B cell (primary cell): ENCODE measurements around the gene SLC20A1. TPM values are rescaled to one million over a fixed set of nuclear protein-coding genes. Genes with fewer than 3 reads are reported as not detected.
"Not testable (repeated sequence)": the region's sequence is repeated elsewhere in the genome, so short reads cannot be mapped to it uniquely, and the experiment has no call there.

Experiments
- ATAC-seq: fragments of 200-7000 bp; cut with Tn5 transposase; one replicate; pipeline ENCODE4 v1.10.0; 2021; ENCODE audit warnings: low read depth, mild to moderate bottlenecking, moderate number of reproducible peaks, moderate library complexity
- CTCF ChIA-PET: fragments of 350-600 bp; sonication (Branson Sonifier 250); formaldehyde crosslinking; loops from one replicate; lab custom pipeline; 2021; ENCODE audit warnings: antibody characterized with exemption, inconsistent platforms; lab: Charles Lee
- POLR2A ChIA-PET: fragments of 350-600 bp; sonication (Branson Sonifier 250); formaldehyde crosslinking; loops from one replicate; lab custom pipeline; 2021; ENCODE audit warnings: antibody characterized with exemption; lab: Charles Lee
- DNase-seq: peaks from one replicate; pipeline ENCODE4 v3.0.0; 2013
- H2AFZ ChIP-seq: 2 replicates; pipeline ENCODE4 v1.6.1; 2012; ENCODE audit warnings: mild to moderate bottlenecking, low read depth, low read length; ENCODE audit not compliant: insufficient read depth, poor library complexity, severe bottlenecking
- H3K27ac ChIP-seq, 2 donors: 1 replicate in 1 of 2; 2 replicates in 1 of 2; pipeline ENCODE4 v1.5.1; 2012 to 2013; ENCODE audit warnings: low read length in 2 of 2, mild to moderate bottlenecking in 2 of 2, moderate library complexity in 1 of 2
- H3K27me3 ChIP-seq, 4 experiments: fragments of 200-600 bp in 1 of 4; sonication (generic) in 1 of 4; replicated peaks in 1 of 4; 1 replicate in 2 of 4; 2 replicates in 2 of 4; pipeline versions ENCODE4 v1.6.1 to v1.7.0; 2013 to 2016; ENCODE audit warnings: low read length in 3 of 4, mild to moderate bottlenecking in 2 of 4, mixed read lengths in 1 of 4, moderate library complexity in 1 of 4; ENCODE audit not compliant: insufficient read depth in 4 of 4, control insufficient read depth in 3 of 4; ENCODE audit errors: control extremely low read depth in 1 of 4
- H3K36me3 ChIP-seq, 2 experiments: replicated peaks in 1 of 2; 1 replicate in 1 of 2; 2 replicates in 1 of 2; pipeline versions ENCODE4 v1.6.1 to v1.7.1; 2013; ENCODE audit warnings: low read length in 1 of 2; ENCODE audit not compliant: insufficient read depth in 2 of 2, control insufficient read depth in 1 of 2; ENCODE audit errors: control extremely low read depth in 1 of 2, extremely low read depth in 1 of 2
- H3K4me1 ChIP-seq, 2 donors: fragments of 200-600 bp in 1 of 2; sonication (generic) in 1 of 2; 1 replicate in 1 of 2; 2 replicates in 1 of 2; pipeline versions ENCODE4 v1.5.1 to v1.6.1; 2013 to 2017; ENCODE audit warnings: low read length in 2 of 2; ENCODE audit not compliant: control insufficient read depth in 2 of 2, insufficient read depth in 2 of 2
- H3K4me2 ChIP-seq: replicated peaks from 2 replicates; pipeline ENCODE3; 2012; ENCODE audit warnings: mild to moderate bottlenecking, low read depth, low read length; ENCODE audit not compliant: poor library complexity, severe bottlenecking
- H3K4me3 ChIP-seq, 5 experiments: fragments of 200-600 bp in 1 of 5; sonication (generic) in 1 of 5; 1 replicate in 3 of 5; 2 replicates in 2 of 5; pipeline versions ENCODE4 v1.5.1 to v1.7.0; 2011 to 2016; ENCODE audit warnings: low read length in 4 of 5, mild to moderate bottlenecking in 4 of 5, low read depth in 2 of 5, control low read depth in 1 of 5, moderate library complexity in 1 of 5; ENCODE audit not compliant: insufficient read depth in 1 of 5; ENCODE audit errors: control extremely low read depth in 1 of 5, extremely low read depth in 1 of 5
- H3K79me2 ChIP-seq: fragments of 200-600 bp; sonication (generic); one replicate; pipeline ENCODE4 v1.6.0; 2016; ENCODE audit warnings: low read length; ENCODE audit not compliant: control insufficient read depth, insufficient read depth
- H3K9ac ChIP-seq: fragments of 200-600 bp; sonication (generic); 2 replicates; pipeline ENCODE4 v1.6.1; 2017; ENCODE audit warnings: mild to moderate bottlenecking, low read length, moderate library complexity
- H3K9me3 ChIP-seq, 3 donors: one replicate each; pipeline versions ENCODE4 v1.6.1 to v1.7.1; 2013; ENCODE audit warnings: low read length in 2 of 3; ENCODE audit not compliant: control insufficient read depth in 2 of 3, insufficient read depth in 1 of 3; ENCODE audit errors: control extremely low read depth in 1 of 3
- H4K20me1 ChIP-seq: 2 replicates; pipeline ENCODE4 v1.6.0; 2012; ENCODE audit warnings: mild to moderate bottlenecking, low read length; ENCODE audit not compliant: insufficient read depth, control insufficient read depth, poor library complexity, severe bottlenecking
- H3K27ac Mint-ChIP-seq: one replicate; pipeline ENCODE4 v1.8.0; 2021; ENCODE audit warnings: mixed read lengths
- H3K27me3 Mint-ChIP-seq: one replicate; pipeline ENCODE4 v1.8.0; 2021; ENCODE audit warnings: mixed read lengths
- H3K4me1 Mint-ChIP-seq: one replicate; pipeline ENCODE4 v1.8.0; 2021; ENCODE audit warnings: mixed read lengths
- H3K4me3 Mint-ChIP-seq: one replicate; pipeline ENCODE4 v1.8.0; 2021; ENCODE audit warnings: mixed read lengths
- H3K9me3 Mint-ChIP-seq: one replicate; pipeline ENCODE4 v1.8.0; 2022; ENCODE audit warnings: mixed read lengths; ENCODE audit not compliant: insufficient read depth
- EZH2 ChIP-seq: IDR thresholded peaks from 2 replicates; pipeline ENCODE4 v1.6.1; 2012; ENCODE audit warnings: borderline replicate concordance, low read depth, mild to moderate bottlenecking, moderate library complexity, low read length; ENCODE audit not compliant: insufficient read depth, poor library complexity, severe bottlenecking
- WGBS: methylation state at CpG from one replicate; pipeline ENCODE4 v1.1.5; 2013; ENCODE audit warnings: missing lambda C conversion rate; ENCODE audit not compliant: insufficient coverage; 5-methylcytosine and 5-hydroxymethylcytosine counted together
- intact Hi-C: fragments of 100-400 bp; cut with micrococcal nuclease; formaldehyde crosslinking; loops from one replicate; pipeline ENCODE4 v1.10.0; 2022
- polyA plus RNA-seq: library from polyadenylated mRNA; depleted of rRNA; stranded (reverse); fragments of >200 nt; gene quantifications from 2 replicates; pipeline ENCODE4 v1.2.3, GENCODE V29; 2012
- total RNA-seq, 2 donors: library from RNA; stranded (reverse); fragments of 120-200 nt in 1 of 2; gene quantifications; 1 replicate in 1 of 2; 2 replicates in 1 of 2; pipeline versions ENCODE4 v1.2.3 to v1.2.4, GENCODE V29; 2013 to 2022
- TF ChIP-seq, protein P1 (sequence below): fragments of 200-600 bp; IDR thresholded peaks from one replicate; pipeline ENCODE4 v1.8.0; 2022; ENCODE audit warnings: antibody characterized with exemption, mild to moderate bottlenecking

The SLC20A1 gene
- total and polyA plus RNA-seq, 2 donors (not counting 1 experiment from before 2014, with no cell fraction given) = 16.1 to 54.9 TPM

DNA sequence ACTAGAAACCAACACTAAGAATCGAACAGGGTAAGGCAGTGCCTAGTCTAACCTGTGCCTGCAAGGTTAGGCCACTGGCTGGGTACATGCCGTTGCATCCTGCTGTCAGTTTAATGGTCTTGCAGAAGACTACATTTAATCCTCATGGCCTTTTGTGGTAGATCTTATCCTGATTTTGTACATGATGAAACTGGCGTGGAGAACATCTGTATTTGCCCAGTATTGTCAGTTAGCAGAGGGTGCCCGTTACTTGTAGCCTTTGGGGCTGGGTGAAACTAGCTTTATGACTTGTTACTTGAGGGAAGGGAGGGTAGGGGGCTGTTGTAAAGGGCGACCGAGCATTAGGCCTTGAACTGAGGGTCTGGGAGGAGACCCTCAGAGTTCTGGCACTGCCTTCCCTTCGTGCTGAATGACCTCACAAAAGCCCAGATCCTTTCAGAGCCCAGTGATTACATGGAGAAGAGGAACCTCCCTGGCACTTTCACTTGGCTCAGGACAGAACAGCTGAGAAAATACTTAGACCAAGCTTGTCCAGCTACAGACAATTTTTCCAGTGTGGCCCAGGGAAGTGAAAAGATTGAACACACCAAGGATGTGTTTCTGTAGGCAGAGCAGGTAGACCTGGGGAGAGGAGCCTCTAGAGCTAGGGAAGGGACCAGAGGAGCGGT is 19.5 kb downstream of the SLC20A1 start:
- Histone ChIP-seq H3K9me3 (no peaks in the 10 kb centered on the region), H2AFZ (no peak overlapping the region), H3K4me3 (no peak overlapping the region), H3K36me3 (peaks cover 0 to 40% of the 10 kb centered on the region in 2 experiments), H3K4me1 (no peaks in the 10 kb centered on the region), H3K27me3 (no peaks in the 10 kb centered on the region), H3K79me2 (no peaks in the 10 kb centered on the region), H3K4me2 (no peak overlapping the region), H4K20me1 (no peaks in the 10 kb centered on the region), H3K9ac (no peak overlapping the region), H3K27ac (no peak overlapping the region)
- H3K4me3 Mint-ChIP-seq = no peak overlapping the region
- no peaks in the 10 kb centered on the region for H3K9me3 Mint-ChIP-seq
- H3K4me1 Mint-ChIP-seq = peaks cover 1% of the 10 kb centered on the region
- no peak for ATAC-seq
- no peak for TF ChIP-seq EZH2
- TF ChIP-seq, protein P1, sequence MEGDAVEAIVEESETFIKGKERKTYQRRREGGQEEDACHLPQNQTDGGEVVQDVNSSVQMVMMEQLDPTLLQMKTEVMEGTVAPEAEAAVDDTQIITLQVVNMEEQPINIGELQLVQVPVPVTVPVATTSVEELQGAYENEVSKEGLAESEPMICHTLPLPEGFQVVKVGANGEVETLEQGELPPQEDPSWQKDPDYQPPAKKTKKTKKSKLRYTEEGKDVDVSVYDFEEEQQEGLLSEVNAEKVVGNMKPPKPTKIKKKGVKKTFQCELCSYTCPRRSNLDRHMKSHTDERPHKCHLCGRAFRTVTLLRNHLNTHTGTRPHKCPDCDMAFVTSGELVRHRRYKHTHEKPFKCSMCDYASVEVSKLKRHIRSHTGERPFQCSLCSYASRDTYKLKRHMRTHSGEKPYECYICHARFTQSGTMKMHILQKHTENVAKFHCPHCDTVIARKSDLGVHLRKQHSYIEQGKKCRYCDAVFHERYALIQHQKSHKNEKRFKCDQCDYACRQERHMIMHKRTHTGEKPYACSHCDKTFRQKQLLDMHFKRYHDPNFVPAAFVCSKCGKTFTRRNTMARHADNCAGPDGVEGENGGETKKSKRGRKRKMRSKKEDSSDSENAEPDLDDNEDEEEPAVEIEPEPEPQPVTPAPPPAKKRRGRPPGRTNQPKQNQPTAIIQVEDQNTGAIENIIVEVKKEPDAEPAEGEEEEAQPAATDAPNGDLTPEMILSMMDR = no peak
- H3K27me3 Mint-ChIP-seq = no peaks in the 10 kb centered on the region
- POLR2A ChIA-PET = no interaction called here
- WGBS = 95% methylated on average over 8 of the region's 8 CpGs
- no peak for DNase-seq
- no peak overlapping the region for H3K27ac Mint-ChIP-seq
- CTCF ChIA-PET = interaction anchor here (1.0 to 1.2 kb wide), 2 partner anchors 11 to 39 kb away, joined by 3 read pairs; no protein-coding TSS in a partner anchor
- intact Hi-C loops = no loop called here

DNA sequence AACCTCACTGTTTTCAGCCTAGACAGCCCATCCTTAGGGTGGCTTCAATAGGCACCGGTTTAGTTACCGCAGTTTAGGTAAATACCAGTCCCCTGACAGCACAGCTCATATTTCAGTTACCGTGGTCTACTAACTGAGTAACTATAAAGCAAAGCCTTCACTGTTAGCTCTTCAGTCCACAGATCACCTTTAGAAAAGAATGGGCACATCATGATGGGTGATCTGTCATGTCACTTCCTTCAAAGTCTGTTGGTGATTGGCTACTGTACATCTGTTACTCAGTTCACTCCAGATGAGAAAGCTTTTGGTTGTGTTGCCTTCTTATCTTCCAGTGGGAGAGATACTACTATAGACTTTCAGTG is 21.0 kb downstream of the SLC20A1 start:
- no peak for TF ChIP-seq EZH2
- TF ChIP-seq, protein P1 = no peak
- H3K9ac ChIP-seq = no peak overlapping the region
- 64% methylated on average over 3 of the region's 3 CpGs for WGBS
- H3K9me3 ChIP-seq = no peaks in the 10 kb centered on the region
- Mint-ChIP-seq H3K9me3 (no peaks in the 10 kb centered on the region), H3K4me3 (no peak overlapping the region), H3K27ac (peak overlapping the region; percentile 3), H3K4me1 (peaks cover 1% of the 10 kb centered on the region), H3K27me3 (no peaks in the 10 kb centered on the region)
- peaks cover 0 to 25% of the 10 kb centered on the region in 2 experiments for H3K36me3 ChIP-seq
- H3K4me1 ChIP-seq = no peaks in the 10 kb centered on the region
- H3K27ac ChIP-seq = no peak overlapping the region
- no peaks in the 10 kb centered on the region for H3K27me3 ChIP-seq
- H3K4me3 ChIP-seq = no peak overlapping the region
- no peak overlapping the region for H2AFZ ChIP-seq
- H3K79me2 ChIP-seq = no peaks in the 10 kb centered on the region
- ChIA-PET POLR2A (no interaction called here), CTCF (interaction anchor here (0.6 to 1.7 kb wide), 4 partner anchors 24 to 218 kb away, joined by 3 to 4 read pairs (median 4); no protein-coding TSS in a partner anchor)
- intact Hi-C loops = no loop called here
- no peaks in the 10 kb centered on the region for H4K20me1 ChIP-seq
- DNase-seq = no peak
- no peak for ATAC-seq
- H3K4me2 ChIP-seq = no peak overlapping the region

DNA sequence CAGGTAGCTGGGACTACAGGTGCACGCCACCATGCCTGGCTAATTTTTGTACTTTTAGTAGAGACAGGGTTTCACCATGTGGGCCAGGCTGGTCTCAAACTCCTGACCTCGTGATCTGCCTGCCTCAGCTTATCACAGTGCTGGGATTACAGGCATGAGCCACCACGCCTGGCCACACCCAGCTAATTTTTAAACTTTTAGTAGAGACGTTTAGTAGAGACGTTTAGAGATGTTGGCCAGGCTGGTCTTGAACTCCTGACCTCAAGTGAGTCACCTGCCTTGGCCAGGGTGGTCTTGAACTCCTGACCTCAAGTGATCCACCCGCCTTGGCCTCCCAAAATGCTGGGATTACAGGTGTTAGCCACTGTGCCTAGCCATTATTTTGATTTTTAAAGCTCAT is 21.8 kb downstream of the SLC20A1 start:
- WGBS = 96% methylated on average over 4 of the region's 6 CpGs
- H3K4me3 Mint-ChIP-seq, ATAC-seq, H3K9me3 ChIP-seq, H3K27me3 ChIP-seq, H3K79me2 ChIP-seq, H3K4me1 Mint-ChIP-seq, H3K4me1 ChIP-seq, H3K27me3 Mint-ChIP-seq, H3K4me3 ChIP-seq, H3K27ac Mint-ChIP-seq, H3K27ac ChIP-seq, H2AFZ ChIP-seq, H3K9me3 Mint-ChIP-seq, H3K9ac ChIP-seq, H3K4me2 ChIP-seq, DNase-seq, H4K20me1 ChIP-seq, intact Hi-C loops: not testable (repeated sequence)
- ChIA-PET CTCF (interaction anchor here (1.0 to 1.7 kb wide), 2 partner anchors 23 to 218 kb away, joined by 3 to 4 read pairs; no protein-coding TSS in a partner anchor), POLR2A (interaction anchor here (0.9 kb wide), 1 partner anchor 8 kb away, joined by 3 read pairs; no protein-coding TSS in a partner anchor)
- H3K36me3 ChIP-seq = peaks cover 0 to 20% of the 10 kb centered on the region in 2 experiments
